PC-3 (cell line): Measurements from ENCODE around the gene CTCFL. TPM values are rescaled to one million over a fixed set of nuclear protein-coding genes. Genes with fewer than 3 reads are reported as not detected.

Experiments
- ATAC-seq: fragments of 200-7000 bp; cut with Tn5 transposase; 2 replicates; pipeline ENCODE4 v1.9.1; 2020; ENCODE audit warnings: mild to moderate bottlenecking, moderate library complexity
- BruUV-seq: library from RNA; stranded (reverse); fragments of 400-500 nt; replicated peaks from 2 replicates; lab custom pipeline; 2021; lab: Mats Ljungman, UMichigan
- CTCF ChIA-PET: fragments of 300-600 bp; sonication (Branson Sonifier 250); formaldehyde crosslinking; loops from one replicate; lab custom pipeline; 2022; ENCODE audit warnings: antibody characterized with exemption; lab: Charles Lee
- POLR2A ChIA-PET: fragments of 300-600 bp; sonication (Branson Sonifier 250); formaldehyde crosslinking; loops from one replicate; lab custom pipeline; 2022; ENCODE audit warnings: antibody characterized with exemption; ENCODE audit not compliant: unreplicated experiment; lab: Charles Lee
- DNase-seq: peaks from one replicate; pipeline ENCODE4 v3.0.0-alpha.2; 2015
- H2AFZ ChIP-seq: fragments of 300-600 bp; sonication (generic); 2 replicates; pipeline ENCODE4 v1.6.0; 2016; ENCODE audit warnings: antibody characterized with exemption, low read length
- H3F3A ChIP-seq: fragments of 300-600 bp; sonication (generic); one replicate; pipeline ENCODE4 v1.6.0; 2017; ENCODE audit warnings: antibody characterized with exemption, low read length, control low read depth, mild to moderate bottlenecking; ENCODE audit not compliant: unreplicated experiment
- H3K27ac ChIP-seq: fragments of 300-600 bp; sonication (generic); 2 replicates; pipeline ENCODE4 v1.5.1; 2016; ENCODE audit warnings: mild to moderate bottlenecking, low read length
- H3K27me3 ChIP-seq: fragments of 300-600 bp; sonication (generic); 2 replicates; pipeline ENCODE4 v1.6.1; 2016; ENCODE audit warnings: low read length, mixed read lengths
- H3K36me3 ChIP-seq: fragments of 300-600 bp; sonication (generic); 2 replicates; pipeline ENCODE4 v1.6.1; 2016; ENCODE audit warnings: low read depth, mixed run types, low read length, mixed read lengths
- H3K4me1 ChIP-seq: fragments of 300-600 bp; sonication (generic); 2 replicates; pipeline ENCODE4 v1.5.1; 2016; ENCODE audit warnings: low read length; ENCODE audit not compliant: insufficient read depth
- H3K4me2 ChIP-seq: fragments of 300-600 bp; sonication (generic); 2 replicates; pipeline ENCODE4 v1.6.0; 2016; ENCODE audit warnings: low read length
- H3K4me3 ChIP-seq: fragments of 300-600 bp; sonication (generic); 2 replicates; pipeline ENCODE4 v1.5.1; 2016; ENCODE audit warnings: mild to moderate bottlenecking, low read length, mixed read lengths
- H3K79me2 ChIP-seq: fragments of 300-600 bp; sonication (generic); 2 replicates; pipeline ENCODE4 v1.6.1; 2017; ENCODE audit warnings: low read length, mixed read lengths
- H3K9ac ChIP-seq: fragments of 300-600 bp; sonication (generic); 2 replicates; pipeline ENCODE4 v1.6.0; 2016; ENCODE audit warnings: mild to moderate bottlenecking, low read length
- H3K9me2 ChIP-seq: fragments of 300-600 bp; sonication (generic); replicated peaks from 2 replicates; pipeline ENCODE4 v1.6.1; 2016; ENCODE audit warnings: mixed run types, low read length, mixed read lengths
- H3K9me3 ChIP-seq: fragments of 300-600 bp; sonication (generic); 2 replicates; pipeline ENCODE4 v1.6.1; 2016; ENCODE audit warnings: low read length, mixed read lengths
- H4K20me1 ChIP-seq: fragments of 300-600 bp; sonication (generic); 2 replicates; pipeline ENCODE4 v1.6.1; 2016; ENCODE audit warnings: low read length, mixed read lengths
- CTCF ChIP-seq: fragments of 300-600 bp; sonication (generic); conservative IDR thresholded peaks from 2 replicates; pipeline ENCODE4 v1.5.1; 2017; ENCODE audit warnings: antibody characterized with exemption, low read depth, mild to moderate bottlenecking, low read length
- EZH2 ChIP-seq: fragments of 300-600 bp; sonication (generic); IDR thresholded peaks from one replicate; pipeline ENCODE4 v1.6.1; 2017; ENCODE audit warnings: antibody characterized with exemption, mild to moderate bottlenecking, low read length; ENCODE audit not compliant: unreplicated experiment
- EZH2phosphoT487 ChIP-seq: fragments of 300-600 bp; sonication (generic); IDR thresholded peaks from 2 replicates; pipeline ENCODE4 v1.6.1; 2018; ENCODE audit warnings: mild to moderate bottlenecking, antibody characterized with exemption, low read length, borderline replicate concordance
- intact Hi-C: fragments of 100-400 bp; cut with micrococcal nuclease; formaldehyde crosslinking; loops from 2 replicates; pipeline ENCODE4 v1.9.0; 2023
- total RNA-seq: library from RNA; depleted of rRNA; stranded (reverse); fragments of >200 nt; gene quantifications from 2 replicates; pipeline ENCODE4 v1.2.3, GENCODE V29; 2014

Gene CTCFL
- total RNA-seq, 1 experiment from 2014 or later, result not detected

DNA sequence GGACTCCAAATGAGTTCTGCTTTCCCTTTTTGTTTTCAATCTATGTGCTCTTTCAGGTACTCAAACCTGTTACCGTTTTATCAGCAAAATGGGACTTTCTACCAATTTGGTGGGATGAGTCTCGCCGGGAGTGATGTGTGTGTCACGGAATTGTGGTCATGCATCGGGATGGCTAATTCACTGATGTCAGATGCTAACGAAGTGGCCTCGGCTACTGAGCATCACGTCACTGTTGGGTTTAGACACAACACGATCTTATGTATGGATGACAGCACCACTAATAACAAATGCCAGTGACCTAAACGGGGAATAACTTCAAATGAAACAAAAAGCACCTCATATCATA lies 34.3 kb upstream of the CTCFL start:
- Histone ChIP-seq H3K4me1 (no peaks in the 10 kb centered on the region), H3K9ac (no peak overlapping the region), H3K27me3 (peaks cover 97% of the 10 kb centered on the region), H2AFZ (no peak overlapping the region), H3K36me3 (no peaks in the 10 kb centered on the region), H3K9me3 (no peaks in the 10 kb centered on the region), H3F3A (no peaks in the 10 kb centered on the region), H3K9me2 (no peaks in the 10 kb centered on the region), H3K27ac (no peak overlapping the region), H3K4me2 (no peak overlapping the region), H4K20me1 (no peaks in the 10 kb centered on the region), H3K4me3 (no peak overlapping the region), H3K79me2 (no peaks in the 10 kb centered on the region)
- POLR2A ChIA-PET, result no interaction called here
- ATAC-seq (no peak), DNase-seq (no peak)
- TF ChIP-seq CTCF, result no peak
- no peak for TF ChIP-seq EZH2phosphoT487
- no peak for TF ChIP-seq EZH2
- no TSS peak for BruUV-seq
- intact Hi-C loops, result no loop called here
- CTCF ChIA-PET, result no interaction called here

DNA sequence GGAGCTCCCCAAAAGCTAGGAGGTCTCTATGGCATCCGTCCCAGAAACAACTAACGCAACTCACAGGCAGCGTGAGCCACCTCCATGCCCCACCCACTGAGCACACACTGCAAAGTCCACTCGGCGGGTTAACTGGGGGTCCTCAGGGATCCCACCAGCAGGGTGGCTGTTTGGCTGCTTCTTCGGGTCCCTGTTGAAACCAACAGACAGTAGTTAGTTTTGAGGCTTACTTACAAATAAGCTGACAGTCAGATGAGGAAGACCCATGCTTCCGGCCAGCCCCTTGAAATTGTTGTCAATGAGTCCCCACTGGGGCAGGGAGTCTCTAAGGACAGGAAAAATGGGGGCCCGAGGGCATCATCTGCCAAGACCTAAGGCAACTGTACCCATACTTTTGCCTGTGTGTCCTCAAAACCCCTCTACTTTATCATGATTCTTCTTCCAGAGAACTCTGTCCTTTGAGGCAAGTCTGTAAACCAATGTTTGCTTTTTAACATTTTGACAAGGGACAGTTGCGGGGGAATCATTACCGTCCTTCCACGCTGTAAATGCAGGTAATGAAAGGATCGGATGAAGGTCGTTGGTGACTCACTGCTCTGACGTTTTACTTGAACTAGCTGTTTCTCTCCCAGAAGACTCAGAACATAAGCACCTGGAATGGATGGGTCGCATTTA lies 33.8 kb upstream of the CTCFL start:
- H3K9me3 ChIP-seq, result no peaks in the 10 kb centered on the region
- no peaks in the 10 kb centered on the region for H3K79me2 ChIP-seq
- peaks cover 96% of the 10 kb centered on the region for H3K27me3 ChIP-seq
- H3K4me3 ChIP-seq, result no peak overlapping the region
- H3K4me1 ChIP-seq, result no peaks in the 10 kb centered on the region
- H3K9ac ChIP-seq, result no peak overlapping the region
- TF ChIP-seq EZH2 (no peak), CTCF (no peak), EZH2phosphoT487 (no peak)
- H3F3A ChIP-seq, result no peaks in the 10 kb centered on the region
- ATAC-seq (no peak; the same call in 1 of the 2 replicates), DNase-seq (peak; percentile 36)
- H3K36me3 ChIP-seq, result no peaks in the 10 kb centered on the region
- BruUV-seq, result no TSS peak
- H3K27ac ChIP-seq, result no peak overlapping the region
- POLR2A ChIA-PET, result no interaction called here
- H2AFZ ChIP-seq, result no peak overlapping the region
- intact Hi-C loops, result no loop called here
- H3K4me2 ChIP-seq, result no peak overlapping the region
- H3K9me2 ChIP-seq, result no peaks in the 10 kb centered on the region
- CTCF ChIA-PET, result no interaction called here
- no peaks in the 10 kb centered on the region for H4K20me1 ChIP-seq

DNA sequence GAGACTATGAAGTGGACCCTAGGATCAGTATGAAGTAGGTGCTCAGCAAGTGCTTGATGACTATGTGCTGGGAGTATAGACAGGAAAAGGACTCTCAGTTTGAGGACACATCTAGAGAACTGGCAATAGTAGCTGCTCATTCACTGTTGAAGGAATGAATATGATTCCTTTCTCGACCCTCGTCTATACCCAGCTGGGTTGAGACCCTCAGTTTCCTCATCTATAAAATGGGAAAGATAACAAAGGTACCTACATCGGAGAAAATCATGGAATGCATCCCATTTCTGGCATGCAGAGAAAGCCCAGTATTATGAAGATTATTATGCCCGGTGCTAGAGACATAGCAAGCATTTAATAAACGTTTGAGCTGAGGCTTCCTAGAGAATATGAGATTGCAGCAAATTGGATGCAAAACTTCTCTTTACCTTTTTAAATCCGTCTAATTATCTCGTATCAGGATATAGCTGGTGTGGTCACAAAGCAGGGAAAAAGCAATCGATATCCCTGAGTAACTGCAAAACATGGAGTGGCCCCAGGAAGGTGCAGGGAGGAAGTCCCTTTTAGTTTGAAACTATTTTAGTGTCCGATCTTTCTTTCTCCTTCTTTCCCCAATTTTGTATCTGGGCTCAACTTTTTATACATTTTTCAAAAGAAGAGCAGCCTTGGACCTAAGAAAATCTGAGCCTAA lies 33.1 kb upstream of the CTCFL start:
- POLR2A ChIA-PET, result no interaction called here
- no peak overlapping the region for H3K4me3 ChIP-seq

More for the DNA sequence above, 33.1 kb upstream of the CTCFL start:
- no peaks in the 10 kb centered on the region for H4K20me1 ChIP-seq
- BruUV-seq, result no TSS peak
- no peak for ATAC-seq
- no peaks in the 10 kb centered on the region for H3K9me2 ChIP-seq
- no peak overlapping the region for H3K9ac ChIP-seq
- no peaks in the 10 kb centered on the region for H3K9me3 ChIP-seq
- H3F3A ChIP-seq, result no peaks in the 10 kb centered on the region
- H3K4me2 ChIP-seq, result no peak overlapping the region
- TF ChIP-seq EZH2 (no peak), CTCF (no peak), EZH2phosphoT487 (no peak)
- H3K4me1 ChIP-seq, result no peaks in the 10 kb centered on the region
- CTCF ChIA-PET, result no interaction called here
- intact Hi-C loops, result no loop called here
- no peaks in the 10 kb centered on the region for H3K79me2 ChIP-seq
- no peak overlapping the region for H3K27ac ChIP-seq
- no peak for DNase-seq
- no peak overlapping the region for H2AFZ ChIP-seq
- peaks cover 91% of the 10 kb centered on the region for H3K27me3 ChIP-seq
- no peaks in the 10 kb centered on the region for H3K36me3 ChIP-seq
